Hematopoietic multipotent progenitor cell treated with erythropoietin and hydrocortisone succinate and interleukin-3 and kit ligand, for 15 days (in vitro differentiated cells): ENCODE data around the gene MUC20.

Experiments used
- DNase-seq: peaks from one replicate; pipeline ENCODE4 v3.0.0-alpha.2; 2015; ENCODE audit warnings: low spot score

The MUC20 gene

DNA sequence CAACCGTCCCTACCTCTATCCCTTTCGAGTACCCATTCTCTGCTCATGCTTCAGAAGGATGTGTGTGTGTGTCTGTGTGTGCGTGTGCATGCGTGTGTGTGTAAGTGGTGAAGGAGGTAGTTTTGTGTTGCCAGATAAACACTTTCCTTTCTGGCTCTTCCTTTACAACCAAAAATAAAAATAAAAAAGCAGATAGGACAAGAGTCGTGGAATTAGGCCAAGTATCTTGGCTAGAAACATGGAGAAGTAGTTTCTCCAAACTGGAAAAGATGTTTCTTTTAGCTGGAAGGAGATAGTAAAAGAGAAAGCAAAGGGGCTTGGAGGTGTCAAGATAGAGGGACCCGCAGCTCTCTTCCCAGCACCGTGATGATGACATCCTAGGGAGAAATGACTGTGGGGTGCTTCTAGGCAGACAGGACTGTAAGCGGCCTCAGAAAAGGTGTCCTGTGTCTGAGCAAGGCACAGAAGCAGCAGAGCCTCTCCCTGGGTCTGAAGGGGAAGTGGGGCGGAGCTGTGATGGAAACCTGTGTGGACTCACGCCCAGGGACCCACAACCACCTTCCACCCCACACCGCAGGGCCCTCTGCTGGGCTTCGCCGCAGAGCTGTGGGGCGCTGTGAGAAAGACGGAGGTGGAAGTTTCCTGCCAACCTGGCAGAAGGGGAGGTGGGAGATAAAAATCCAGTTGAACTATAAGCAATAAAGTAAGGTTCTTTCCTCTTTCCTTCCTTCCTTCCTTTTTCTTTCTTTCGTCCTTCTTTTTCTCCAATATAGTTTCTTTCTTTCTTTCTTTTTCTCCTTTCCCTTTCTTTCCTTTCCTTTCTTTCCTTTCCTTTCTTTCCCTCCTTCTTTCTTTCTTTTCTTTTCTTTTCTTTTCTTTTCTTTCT, 35.3 kb downstream of the MUC20 start:
- DNase-seq = no peak

- DNase-seq = no peak
Measured at GRCh38 chr3:195757438-195757770, 36.6 kb downstream of the MUC20 start.

GRCh38 chr3:195757827-195758226, 37.0 kb downstream of the MUC20 start:
- DNase-seq = no peak

- no peak for DNase-seq
Measured at GRCh38 chr3:195758721-195759353, 38.1 kb downstream of the MUC20 start.

DNA sequence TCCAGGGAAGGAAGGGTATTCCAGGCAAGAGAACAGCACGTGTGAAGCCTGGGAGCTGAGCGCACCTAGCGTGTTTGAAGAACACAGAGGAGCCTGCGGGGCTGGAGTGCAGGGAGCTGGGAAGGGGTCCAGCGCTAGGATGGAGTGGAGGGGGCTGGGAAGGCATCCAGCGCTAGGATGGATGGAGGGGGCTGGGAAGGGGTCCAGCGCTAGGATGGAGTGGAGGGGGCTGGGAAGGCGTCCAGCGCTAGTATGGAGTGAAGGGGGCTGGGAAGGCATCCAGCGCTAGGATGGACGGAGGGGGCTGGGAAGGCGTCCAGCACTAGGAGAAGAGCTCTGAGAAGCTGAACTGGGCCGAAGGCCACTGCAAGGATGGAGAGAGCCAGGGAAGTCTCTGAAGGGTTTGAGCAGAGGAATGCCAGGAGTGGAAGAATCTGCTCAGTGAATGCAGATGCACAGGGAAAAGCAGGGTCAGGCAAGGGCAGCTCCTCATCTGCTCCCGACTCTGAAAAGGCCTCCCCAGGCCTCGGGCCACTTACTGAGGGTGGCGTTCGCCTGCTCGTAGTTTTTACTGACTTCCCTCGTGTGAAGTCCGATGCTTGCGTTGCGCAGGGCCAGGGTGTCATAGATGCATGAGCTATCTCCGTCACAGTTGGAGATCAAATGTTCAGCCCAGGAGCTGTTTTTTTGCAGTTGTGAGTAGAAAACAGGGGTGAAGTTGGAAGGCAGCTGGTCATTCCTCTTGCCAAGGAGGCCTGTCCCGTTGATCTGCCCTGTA, 39.8 kb downstream of the MUC20 start:
- no peak for DNase-seq

GRCh38 chr3:195761123-195761566, 40.4 kb downstream of the MUC20 start:
- no peak for DNase-seq

GRCh38 chr3:195761567-195762248, 40.9 kb downstream of the MUC20 start:
- DNase-seq = no peak

DNA sequence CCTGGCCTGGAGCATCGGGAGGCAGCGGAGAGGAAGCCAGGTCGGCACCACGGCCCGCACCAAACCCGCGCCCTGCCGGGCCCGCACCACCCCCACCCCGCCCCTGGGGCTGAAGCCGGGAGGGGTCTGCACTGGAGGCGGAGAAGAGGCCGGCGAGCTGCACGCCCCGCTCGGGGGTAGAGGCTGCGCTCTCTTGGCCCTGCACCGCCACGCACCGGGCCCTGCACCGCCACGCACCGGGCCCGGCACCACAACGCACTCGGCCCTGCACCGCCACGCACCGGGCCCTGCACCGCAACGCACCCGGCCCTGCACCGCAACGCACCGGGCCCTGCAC, 41.4 kb downstream of the MUC20 start:
- DNase-seq = no peak

- no peak for DNase-seq
Measured at GRCh38 chr3:195762611-195763010, 41.8 kb downstream of the MUC20 start.

DNA sequence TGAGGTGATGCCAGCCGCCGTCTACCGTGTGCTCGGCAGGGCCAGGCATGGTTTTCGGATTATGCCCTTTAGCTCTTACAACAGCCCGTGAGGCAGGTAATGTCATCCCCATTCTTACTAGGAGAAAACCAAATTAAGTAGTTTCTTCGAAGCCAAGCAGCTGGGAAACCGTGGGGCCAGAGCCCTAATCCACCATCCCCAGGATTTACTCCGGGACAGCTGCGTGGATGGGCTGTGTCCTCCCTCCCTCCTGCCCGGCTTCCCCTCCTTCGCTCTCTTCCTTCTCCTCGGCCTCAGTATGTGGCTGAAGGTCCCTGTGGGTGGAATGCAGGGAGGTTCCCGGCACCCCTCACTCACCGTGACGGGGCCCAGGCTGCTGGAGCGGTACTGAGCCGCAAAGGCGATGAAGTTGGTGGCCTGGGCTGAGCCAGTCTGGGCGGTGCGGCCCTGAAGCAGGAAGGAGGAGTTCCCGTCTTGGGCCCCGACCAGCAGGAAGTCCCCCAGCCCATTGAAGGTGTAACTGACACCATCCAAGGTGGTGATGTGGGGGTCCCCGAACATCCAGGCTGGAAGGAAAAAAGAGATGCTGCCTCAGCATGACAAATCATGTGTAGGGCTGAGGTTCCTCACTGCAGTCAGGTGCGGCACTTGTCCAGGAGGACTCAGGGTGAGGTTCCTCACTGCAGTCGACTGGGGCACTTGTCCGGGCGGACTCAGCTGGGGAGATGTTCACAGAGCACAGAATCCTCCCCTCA, 42.5 kb downstream of the MUC20 start:
- DNase-seq = no peak

DNA sequence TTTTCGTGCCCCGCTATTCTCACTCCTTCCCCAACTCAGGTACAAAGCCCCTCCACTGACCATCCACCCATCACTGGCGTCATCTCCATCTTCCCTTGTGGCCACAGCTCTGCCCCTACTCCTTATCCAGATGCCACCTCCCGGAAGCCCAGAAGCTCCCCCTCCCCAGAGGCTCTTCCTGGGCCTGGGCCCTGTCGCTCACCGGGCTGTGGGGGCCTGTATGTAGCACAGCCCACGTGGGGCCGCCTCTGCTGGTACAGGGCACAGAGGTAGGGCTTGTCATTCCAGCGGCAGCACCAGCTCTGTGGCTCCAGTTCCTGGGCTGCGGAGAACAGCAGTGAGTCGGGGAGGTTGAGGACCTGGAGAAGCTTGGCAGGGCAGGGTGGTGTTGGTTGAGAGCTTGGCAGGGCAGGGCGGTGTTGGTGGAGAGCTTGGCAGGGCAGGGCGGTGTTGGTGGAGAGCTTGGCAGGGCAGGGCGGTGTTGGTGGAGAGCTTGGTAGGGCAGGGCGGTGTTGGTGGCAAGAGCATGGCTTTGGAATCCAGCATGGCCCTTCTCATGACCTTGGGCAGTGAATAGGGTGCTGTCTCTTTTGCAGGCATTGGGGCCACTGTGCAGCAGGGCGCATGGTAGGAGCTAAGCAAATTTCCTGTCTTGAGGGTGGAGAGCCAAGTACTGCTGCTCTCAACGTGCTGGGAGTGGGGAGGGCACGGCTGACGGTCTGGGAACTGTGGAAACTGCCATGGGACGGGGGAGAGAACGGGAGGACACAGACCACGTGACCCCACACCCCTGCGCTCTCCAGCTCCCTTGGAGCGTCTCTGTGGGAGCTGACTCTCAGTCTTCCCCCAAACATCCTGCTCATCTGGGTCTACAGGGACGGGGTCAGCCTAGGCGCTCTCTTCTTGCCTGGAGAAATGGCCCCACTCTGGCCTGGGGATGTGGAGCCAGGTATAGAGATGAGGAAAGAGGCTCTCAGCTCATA, 43.4 kb downstream of the MUC20 start:
- no peak for DNase-seq

DNA sequence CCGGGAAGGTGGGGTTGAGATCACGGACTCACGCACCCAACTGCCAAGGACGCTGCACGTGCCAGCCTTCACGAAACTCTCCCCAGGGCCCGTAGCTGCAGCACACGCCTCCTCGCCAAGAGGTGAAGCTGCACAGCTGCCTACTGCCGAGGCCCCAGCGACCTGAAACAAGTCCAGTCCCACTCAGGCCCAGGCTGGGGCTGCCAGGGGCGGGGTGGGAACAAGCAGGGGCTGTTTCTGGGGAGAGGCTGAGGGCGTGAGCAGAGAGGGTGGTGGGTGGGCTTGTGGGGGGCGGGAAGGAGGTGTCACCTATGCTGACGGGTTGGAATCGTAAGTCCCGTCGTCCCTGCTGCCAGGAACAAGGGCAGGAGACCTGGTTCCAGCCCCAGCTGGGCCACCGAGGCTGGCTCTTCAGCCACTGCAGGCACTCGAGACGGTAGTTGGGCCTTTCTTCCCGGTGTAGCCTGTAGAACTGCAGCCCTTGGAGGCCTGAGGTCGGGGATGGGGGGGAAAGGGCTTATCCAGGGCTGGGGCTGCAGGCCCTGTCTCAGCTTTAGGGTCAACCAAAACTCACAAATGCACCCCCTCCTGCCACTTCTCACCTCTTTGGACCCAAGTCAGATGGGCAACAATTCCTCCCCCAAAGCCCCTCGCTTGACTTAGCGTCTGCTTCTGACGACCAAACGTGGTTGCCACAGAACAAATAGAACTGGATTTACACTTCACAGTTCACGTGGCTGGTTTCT, 44.4 kb downstream of the MUC20 start:
- no peak for DNase-seq

GRCh38 chr3:195766671-195767070, 45.9 kb downstream of the MUC20 start:
- DNase-seq = no peak

DNA sequence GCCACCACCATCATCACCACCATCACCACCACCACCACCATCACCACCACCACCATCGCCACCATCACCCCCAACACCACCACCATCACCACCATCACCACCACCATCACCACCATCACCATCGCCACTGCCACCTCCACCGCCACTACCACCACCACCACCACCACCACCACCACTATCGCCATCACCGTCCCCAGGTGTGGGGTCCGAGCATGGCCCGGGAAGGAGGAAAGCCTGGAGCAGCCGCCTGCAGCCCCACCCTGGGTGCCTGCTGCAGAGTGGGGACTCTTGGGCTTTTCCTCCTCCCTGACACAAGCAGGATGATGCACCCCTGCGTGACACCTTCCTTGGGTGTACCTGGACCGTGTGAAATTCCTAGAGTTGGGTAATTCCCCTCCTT, 47.0 kb downstream of the MUC20 start:
- DNase-seq = no peak

DNA sequence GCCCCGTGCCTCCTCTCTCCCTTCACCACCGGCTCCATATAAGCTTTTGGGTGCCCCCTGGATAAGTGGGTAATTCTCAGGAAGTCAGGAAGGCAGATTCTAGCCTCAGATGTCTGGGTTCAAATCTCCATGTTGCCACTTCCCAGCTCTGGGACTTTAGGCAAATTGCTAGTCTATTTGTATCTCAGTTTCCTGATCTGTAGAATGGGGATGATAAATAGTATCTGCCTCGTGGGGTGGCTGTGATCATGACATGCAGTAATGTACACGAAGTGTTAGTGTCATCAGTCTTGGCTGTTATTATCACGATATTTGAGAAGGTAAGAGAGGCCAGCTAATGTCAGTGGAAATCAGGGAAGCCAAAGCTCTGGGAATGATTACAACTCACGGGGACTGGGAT, 47.6 kb downstream of the MUC20 start:
- DNase-seq = no peak

DNA sequence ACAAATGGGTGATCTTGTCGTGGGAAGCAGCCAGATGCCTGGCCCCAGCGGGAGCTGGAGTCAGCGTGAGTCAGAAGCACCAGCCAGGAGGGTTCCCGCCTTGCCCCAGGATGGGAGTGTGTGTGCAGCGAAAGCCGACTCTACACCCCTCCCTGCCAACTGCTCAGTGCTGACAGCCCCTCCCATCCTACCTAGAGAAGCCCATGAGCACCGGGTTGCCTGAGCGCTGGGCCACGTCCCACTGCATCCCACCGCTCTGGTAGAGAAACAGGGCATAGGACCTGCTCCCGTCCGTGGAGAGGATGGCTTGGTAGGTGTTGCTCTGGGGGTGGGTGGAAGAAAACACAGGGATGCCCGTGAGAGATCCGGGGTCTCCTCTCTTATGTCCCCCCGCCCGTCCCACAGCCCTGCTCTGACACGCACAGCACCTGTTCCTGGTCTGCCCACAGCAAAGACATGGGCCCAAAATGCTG, 48.1 kb downstream of the MUC20 start:
- DNase-seq = no peak

DNA sequence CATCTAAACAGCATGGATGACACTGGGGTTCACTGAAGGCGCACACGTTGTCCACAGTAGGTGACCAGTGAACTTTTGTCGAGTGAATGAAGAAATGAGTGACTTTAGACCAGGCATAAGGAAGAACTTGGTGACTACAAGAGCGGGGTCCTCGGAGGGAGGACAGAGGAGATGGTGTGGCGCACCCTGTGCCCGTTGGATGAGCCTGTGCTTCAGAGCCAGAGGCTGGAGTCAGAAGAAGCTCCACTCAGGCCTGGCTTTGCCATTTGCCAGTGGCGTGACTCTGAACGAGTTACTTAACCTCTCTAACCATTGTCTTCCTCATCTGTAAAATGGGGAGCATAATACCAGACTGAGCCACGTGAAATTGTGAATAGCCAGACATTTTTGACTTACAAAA, 48.8 kb downstream of the MUC20 start:
- no peak for DNase-seq

GRCh38 chr3:195770081-195770840, 49.5 kb downstream of the MUC20 start:
- no peak for DNase-seq
